Colonic mucosa (tissue), 4 donors: ENCODE data around the gene CLRN2. TPM values are rescaled to one million over a fixed set of nuclear protein-coding genes. Genes with fewer than 3 reads are reported as not detected.

ENCODE experiments used
- DNase-seq: peaks from one replicate; pipeline ENCODE4 v3.0.0-alpha.2; 2020
- H3K27ac ChIP-seq: fragments of 200-600 bp; one replicate; pipeline ENCODE4 v1.8.0; 2021
- H3K27me3 ChIP-seq: fragments of 200-600 bp; one replicate; pipeline ENCODE4 v1.8.0; 2021
- H3K36me3 ChIP-seq: fragments of 200-600 bp; one replicate; pipeline ENCODE4 v1.8.0; 2021
- H3K4me1 ChIP-seq: fragments of 200-600 bp; one replicate; pipeline ENCODE4 v1.8.0; 2021; ENCODE audit warnings: mild to moderate bottlenecking
- H3K4me3 ChIP-seq: fragments of 200-600 bp; one replicate; pipeline ENCODE4 v1.8.0; 2021
- H3K9ac ChIP-seq, 2 donors: one replicate each; pipeline ENCODE4 v1.7.0; 2013; ENCODE audit warnings: control low read depth in 2 of 2, low read depth in 2 of 2, low read length in 2 of 2
- H3K9me3 ChIP-seq: fragments of 200-600 bp; one replicate; pipeline ENCODE4 v1.8.0; 2021
- CTCF ChIP-seq: fragments of 200-600 bp; IDR thresholded peaks from one replicate; pipeline ENCODE4 v1.8.0; 2022; ENCODE audit warnings: antibody characterized with exemption, mild to moderate bottlenecking
- intact Hi-C: fragments of 100-400 bp; cut with DNase I; formaldehyde crosslinking; loops from one replicate; pipeline ENCODE4 v1.14.1; 2022
- total RNA-seq, 2 donors: library from RNA; stranded (reverse); fragmentation: NEBNext Ultra II Directional in 1 of 2; extraction: Animal tissue kit (Norgen Biotek cat#: 25700) in 1 of 2; gene quantifications; one replicate each; pipeline ENCODE4 v1.2.1, GENCODE V29; 2021
- donor health status: healthy.
- donor health status: DM: no; HTN: no; CAD: no.
- donor health status: DM: no; HTN: no; CAD: no.

The CLRN2 gene
- total RNA-seq, 2 donors from 2014 or later, result not detected

GRCh38 chr4:17512973-17513665 is 1.8 kb upstream of the CLRN2 start:
- no peaks in the 10 kb centered on the region for H3K9me3 ChIP-seq
- H3K27me3 ChIP-seq, result no peaks in the 10 kb centered on the region
- no peak for DNase-seq
- no peak for TF ChIP-seq CTCF
- peaks cover 7% of the 10 kb centered on the region for H3K4me1 ChIP-seq
- H3K4me3 ChIP-seq, result no peak overlapping the region
- no peaks in the 10 kb centered on the region for H3K36me3 ChIP-seq
- no peak overlapping the region for H3K27ac ChIP-seq
- no peak overlapping the region for H3K9ac ChIP-seq
- intact Hi-C loops, result no loop called here

- DNase-seq, result no peak
Observed at GRCh38 chr4:17515445-17516407, 761 bp downstream of the CLRN2 start.

GRCh38 chr4:17516980-17517379 is 2.0 kb downstream of the CLRN2 start:
- no peaks in the 10 kb centered on the region for H3K4me1 ChIP-seq
- H3K36me3 ChIP-seq, result no peaks in the 10 kb centered on the region
- H3K9me3 ChIP-seq, result no peaks in the 10 kb centered on the region
- no peak overlapping the region for H3K4me3 ChIP-seq
- H3K9ac ChIP-seq, result no peak overlapping the region
- no peak for DNase-seq
- no peaks in the 10 kb centered on the region for H3K27me3 ChIP-seq
- H3K27ac ChIP-seq, result no peak overlapping the region
- intact Hi-C loops, result no loop called here
- TF ChIP-seq CTCF, result no peak

More at GRCh38 chr4:17515445-17516407, 761 bp downstream of the CLRN2 start:
- Histone ChIP-seq H3K27ac (no peak overlapping the region), H3K4me1 (peaks cover 5% of the 10 kb centered on the region), H3K4me3 (no peak overlapping the region), H3K27me3 (no peaks in the 10 kb centered on the region), H3K36me3 (no peaks in the 10 kb centered on the region), H3K9ac (no peak overlapping the region), H3K9me3 (no peaks in the 10 kb centered on the region)
- no peak for TF ChIP-seq CTCF
- intact Hi-C loops, result no loop called here

GRCh38 chr4:17517664-17518063 is 2.7 kb downstream of the CLRN2 start:
- H3K27ac ChIP-seq, result no peak overlapping the region
- no peak overlapping the region for H3K4me3 ChIP-seq
- H3K4me1 ChIP-seq, result no peaks in the 10 kb centered on the region
- intact Hi-C loops, result no loop called here
- H3K9ac ChIP-seq, result no peak overlapping the region
- DNase-seq, result no peak
- no peak for TF ChIP-seq CTCF
- H3K36me3 ChIP-seq, result no peaks in the 10 kb centered on the region
- H3K9me3 ChIP-seq, result no peaks in the 10 kb centered on the region
- H3K27me3 ChIP-seq, result no peaks in the 10 kb centered on the region

- intact Hi-C loops, result no loop called here
- Histone ChIP-seq H3K27me3 (no peaks in the 10 kb centered on the region), H3K27ac (no peak overlapping the region), H3K4me3 (no peak overlapping the region), H3K9ac (no peak overlapping the region), H3K36me3 (no peaks in the 10 kb centered on the region), H3K4me1 (no peaks in the 10 kb centered on the region), H3K9me3 (no peaks in the 10 kb centered on the region)
- DNase-seq, result no peak
- no peak for TF ChIP-seq CTCF
Observed at GRCh38 chr4:17521595-17521994, 6.6 kb downstream of the CLRN2 start.
